HFFc6 (cell line): ENCODE results near the gene MAN1C1. TPM values are rescaled to one million over a fixed set of nuclear protein-coding genes. Genes with fewer than 3 reads are reported as not detected.

Experiments used
- DNase-seq: peaks from one replicate; pipeline ENCODE4 v3.0.0-alpha.2; 2018
- H3K27ac Mint-ChIP-seq: 2 replicates; pipeline ENCODE4 v1.8.0; 2020; ENCODE audit warnings: mild to moderate bottlenecking, mixed read lengths
- H3K27me3 Mint-ChIP-seq: 2 replicates; pipeline ENCODE4 v1.8.0; 2021; ENCODE audit warnings: mild to moderate bottlenecking, moderate library complexity, mixed read lengths; ENCODE audit not compliant: insufficient read depth
- H3K36me3 Mint-ChIP-seq: 2 replicates; pipeline ENCODE4 v1.8.0; 2021; ENCODE audit warnings: low read depth, mixed read lengths
- H3K4me1 Mint-ChIP-seq: 2 replicates; pipeline ENCODE4 v1.8.0; 2020; ENCODE audit warnings: low read depth, mixed read lengths
- H3K4me3 Mint-ChIP-seq: 2 replicates; pipeline ENCODE4 v1.8.0; 2020; ENCODE audit warnings: mild to moderate bottlenecking, moderate library complexity, mixed read lengths
- H3K9me3 Mint-ChIP-seq: 2 replicates; pipeline ENCODE4 v1.8.0; 2020; ENCODE audit warnings: mild to moderate bottlenecking, mixed read lengths
- total RNA-seq, 6 experiments: library from RNA; stranded (reverse); fragmentation: NEBNext Ultra II Directional; extraction: Animal tissue kit (Norgen Biotek cat#: 25700); gene quantifications; 2 replicates in 1 of 6; 3 replicates in 5 of 6; pipeline ENCODE4 v1.2.3, GENCODE V29; 2021
- TF ChIP-seq, protein P1 (sequence below): fragments of 200-600 bp; sonication (generic); IDR thresholded peaks from 2 replicates; pipeline ENCODE4 v1.5.0; 2021; ENCODE audit warnings: antibody characterized with exemption, mild to moderate bottlenecking

Gene MAN1C1
- total RNA-seq, 6 experiments from 2014 or later = 0.07 to 0.14 (median 0.08) TPM; not detected in 3

GRCh38 chr1:25579292-25580252, 37.0 kb upstream of the MAN1C1 start:
- H3K27me3 Mint-ChIP-seq = peaks cover 48% of the 10 kb centered on the region
- H3K36me3 Mint-ChIP-seq = peaks cover 6% of the 10 kb centered on the region
- DNase-seq = no peak
- H3K9me3 Mint-ChIP-seq = peaks cover 9% of the 10 kb centered on the region
- no peak overlapping the region for H3K27ac Mint-ChIP-seq
- peaks cover under 1% of the 10 kb centered on the region; the same call in 1 of the 2 replicates for H3K4me1 Mint-ChIP-seq
- H3K4me3 Mint-ChIP-seq = no peak overlapping the region
- TF ChIP-seq, protein P1, sequence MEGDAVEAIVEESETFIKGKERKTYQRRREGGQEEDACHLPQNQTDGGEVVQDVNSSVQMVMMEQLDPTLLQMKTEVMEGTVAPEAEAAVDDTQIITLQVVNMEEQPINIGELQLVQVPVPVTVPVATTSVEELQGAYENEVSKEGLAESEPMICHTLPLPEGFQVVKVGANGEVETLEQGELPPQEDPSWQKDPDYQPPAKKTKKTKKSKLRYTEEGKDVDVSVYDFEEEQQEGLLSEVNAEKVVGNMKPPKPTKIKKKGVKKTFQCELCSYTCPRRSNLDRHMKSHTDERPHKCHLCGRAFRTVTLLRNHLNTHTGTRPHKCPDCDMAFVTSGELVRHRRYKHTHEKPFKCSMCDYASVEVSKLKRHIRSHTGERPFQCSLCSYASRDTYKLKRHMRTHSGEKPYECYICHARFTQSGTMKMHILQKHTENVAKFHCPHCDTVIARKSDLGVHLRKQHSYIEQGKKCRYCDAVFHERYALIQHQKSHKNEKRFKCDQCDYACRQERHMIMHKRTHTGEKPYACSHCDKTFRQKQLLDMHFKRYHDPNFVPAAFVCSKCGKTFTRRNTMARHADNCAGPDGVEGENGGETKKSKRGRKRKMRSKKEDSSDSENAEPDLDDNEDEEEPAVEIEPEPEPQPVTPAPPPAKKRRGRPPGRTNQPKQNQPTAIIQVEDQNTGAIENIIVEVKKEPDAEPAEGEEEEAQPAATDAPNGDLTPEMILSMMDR = no peak

DNA sequence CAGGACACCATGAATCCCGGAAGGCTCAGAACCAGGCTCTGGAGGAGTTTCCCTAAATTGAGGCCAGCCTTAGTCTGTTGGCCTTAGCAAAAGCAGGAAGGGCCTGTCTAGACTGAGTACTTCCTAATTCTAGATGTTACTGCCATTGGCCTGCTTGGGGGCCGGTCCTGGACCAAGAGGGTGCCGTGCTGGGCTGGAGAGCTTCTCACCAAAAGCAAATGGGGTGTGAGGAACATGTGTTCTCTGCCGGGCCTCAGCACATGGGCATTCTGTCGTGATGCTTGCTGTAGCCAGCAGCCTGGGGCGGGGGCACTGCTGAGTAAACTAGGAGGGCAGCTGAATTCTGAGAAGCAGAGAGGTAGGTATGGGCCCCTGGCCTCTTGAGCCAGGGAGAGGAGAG, 35.7 kb upstream of the MAN1C1 start:
- peaks cover 9% of the 10 kb centered on the region for H3K9me3 Mint-ChIP-seq
- no peak for DNase-seq
- H3K4me3 Mint-ChIP-seq = no peak overlapping the region
- peaks cover 6% of the 10 kb centered on the region for H3K36me3 Mint-ChIP-seq
- no peak overlapping the region for H3K27ac Mint-ChIP-seq
- peaks cover 49% of the 10 kb centered on the region for H3K27me3 Mint-ChIP-seq
- H3K4me1 Mint-ChIP-seq = peaks cover 6% of the 10 kb centered on the region; the same call in 1 of the 2 replicates
- TF ChIP-seq, protein P1 = no peak

DNA sequence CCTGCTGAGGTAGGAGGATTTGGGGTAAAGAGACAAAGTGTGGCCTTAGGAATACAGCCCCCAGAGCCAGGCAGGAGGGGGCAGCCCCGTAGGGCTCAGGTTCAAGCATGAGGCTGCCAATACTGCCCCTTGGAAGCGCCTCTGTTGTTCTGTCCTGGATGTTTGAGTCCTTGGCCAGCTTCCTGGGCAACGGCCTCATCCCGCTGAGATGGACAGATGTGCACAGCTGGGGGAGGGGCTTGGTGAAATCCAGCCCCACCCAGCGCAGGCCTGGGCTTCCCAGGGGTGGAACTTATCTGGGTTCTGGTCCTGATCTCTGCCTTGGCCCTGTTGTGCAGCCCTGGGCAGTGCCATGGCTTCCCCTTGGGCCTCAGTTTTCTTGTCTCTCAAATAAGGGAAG, 34.8 kb upstream of the MAN1C1 start:
- peaks cover 9% of the 10 kb centered on the region for H3K9me3 Mint-ChIP-seq
- TF ChIP-seq, protein P1 = no peak
- peaks cover 6% of the 10 kb centered on the region for H3K36me3 Mint-ChIP-seq
- no peak for DNase-seq
- H3K27ac Mint-ChIP-seq = no peak overlapping the region
- H3K4me1 Mint-ChIP-seq = peaks cover 6% of the 10 kb centered on the region; the same call in 1 of the 2 replicates
- H3K27me3 Mint-ChIP-seq = peaks cover 55% of the 10 kb centered on the region
- no peak overlapping the region for H3K4me3 Mint-ChIP-seq

DNA sequence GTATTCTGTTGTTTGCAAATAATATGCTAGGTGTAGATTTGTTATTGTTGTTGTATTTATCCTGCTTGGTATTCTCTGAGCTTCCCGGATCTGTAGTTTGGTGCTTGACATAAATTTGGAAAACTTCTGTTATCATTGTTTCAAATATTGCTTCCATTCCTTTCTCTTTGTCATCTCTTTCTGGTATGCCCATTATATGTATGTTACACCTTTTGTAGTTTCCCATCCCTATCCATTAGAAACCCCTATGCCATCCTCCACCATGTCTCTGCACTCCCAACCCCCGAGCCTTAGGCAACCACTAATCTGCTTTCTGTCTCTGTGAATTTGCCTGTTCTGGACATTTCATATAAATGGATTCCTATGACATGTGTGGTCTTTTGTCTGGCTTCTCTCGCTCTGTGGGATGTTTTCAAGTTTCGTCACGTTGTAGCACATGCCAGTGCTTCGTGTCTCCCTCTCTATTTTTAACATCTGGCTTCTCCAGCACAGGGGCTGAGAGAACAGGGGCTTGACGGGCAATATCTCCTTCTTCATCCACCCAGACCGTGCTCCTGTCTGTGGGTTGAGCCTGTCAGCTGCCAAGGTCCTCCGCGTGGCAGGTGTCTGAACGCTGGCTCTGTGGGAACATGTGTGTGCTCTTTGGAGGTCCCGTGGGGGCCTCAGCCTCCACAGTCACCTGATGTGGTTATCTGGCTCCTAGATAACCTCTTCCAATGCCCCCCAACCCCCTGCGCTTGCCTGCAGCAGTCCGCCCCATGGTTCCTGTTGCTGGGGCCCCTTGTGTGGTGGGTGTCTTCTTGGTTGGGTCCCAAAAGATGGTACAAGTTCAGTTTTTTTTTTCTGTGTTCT, 32.8 kb upstream of the MAN1C1 start:
- no peak overlapping the region for H3K27ac Mint-ChIP-seq
- peaks cover 9% of the 10 kb centered on the region for H3K9me3 Mint-ChIP-seq
- TF ChIP-seq, protein P1 = no peak
- H3K4me1 Mint-ChIP-seq = peaks cover 6% of the 10 kb centered on the region; the same call in 1 of the 2 replicates
- H3K27me3 Mint-ChIP-seq = peaks cover 52% of the 10 kb centered on the region
- H3K4me3 Mint-ChIP-seq = no peak overlapping the region
- peaks cover 6% of the 10 kb centered on the region for H3K36me3 Mint-ChIP-seq
- no peak for DNase-seq

- TF ChIP-seq, protein P1 = no peak
- DNase-seq = no peak
Measured at GRCh38 chr1:25586181-25586588, 30.4 kb upstream of the MAN1C1 start.

More at GRCh38 chr1:25586181-25586588, 30.4 kb upstream of the MAN1C1 start:
- H3K27ac Mint-ChIP-seq = no peak overlapping the region
- no peak overlapping the region for H3K4me3 Mint-ChIP-seq
- peaks cover 6% of the 10 kb centered on the region for H3K36me3 Mint-ChIP-seq
- peaks cover 6% of the 10 kb centered on the region; the same call in 1 of the 2 replicates for H3K4me1 Mint-ChIP-seq
- H3K27me3 Mint-ChIP-seq = peaks cover 43% of the 10 kb centered on the region
- peaks cover 9% of the 10 kb centered on the region for H3K9me3 Mint-ChIP-seq
